SK-N-SH (cell line): ENCODE data around the gene STEAP3.

Experiments
- CTCF ChIP-seq: fragments of 200-600 bp; sonication (generic); IDR thresholded peaks from 2 replicates; pipeline ENCODE4 v1.6.1; 2017; ENCODE audit warnings: antibody characterized with exemption, mild to moderate bottlenecking, moderate library complexity
- FOXM1 ChIP-seq: IDR thresholded peaks from 2 replicates; pipeline ENCODE4 v1.4.0; 2012; ENCODE audit warnings: low read depth, mild to moderate bottlenecking
- MEF2A ChIP-seq: IDR thresholded peaks from 2 replicates; pipeline ENCODE4 v1.4.0; 2012; ENCODE audit warnings: low read depth, borderline replicate concordance
- MXI1 ChIP-seq: IDR thresholded peaks from 2 replicates; pipeline ENCODE4 v1.6.1; 2012; ENCODE audit warnings: mild to moderate bottlenecking, low read depth, low read length, improper control_type of control experiment
- SIN3A ChIP-seq: IDR thresholded peaks from 2 replicates; pipeline ENCODE4 v1.6.1; 2012; ENCODE audit warnings: low read depth, mild to moderate bottlenecking, low read length, moderate library complexity, borderline replicate concordance
- YY1 ChIP-seq: IDR thresholded peaks from 2 replicates; pipeline ENCODE4 v1.4.0; 2012; ENCODE audit warnings: low read depth, mild to moderate bottlenecking
- TF ChIP-seq, protein P1 (sequence below): IDR thresholded peaks from 2 replicates; pipeline ENCODE4; 2012
- TF ChIP-seq, protein P2 (sequence below): IDR thresholded peaks from 2 replicates; pipeline ENCODE4 v1.4.0; 2012; ENCODE audit warnings: low read depth, borderline replicate concordance
- TF ChIP-seq, protein P3 (sequence below): fragments of 150-350 bp; IDR thresholded peaks from 2 replicates; pipeline ENCODE4 v1.6.1; 2017; ENCODE audit warnings: antibody characterized with exemption, low read length, low read depth, borderline replicate concordance

DNA sequence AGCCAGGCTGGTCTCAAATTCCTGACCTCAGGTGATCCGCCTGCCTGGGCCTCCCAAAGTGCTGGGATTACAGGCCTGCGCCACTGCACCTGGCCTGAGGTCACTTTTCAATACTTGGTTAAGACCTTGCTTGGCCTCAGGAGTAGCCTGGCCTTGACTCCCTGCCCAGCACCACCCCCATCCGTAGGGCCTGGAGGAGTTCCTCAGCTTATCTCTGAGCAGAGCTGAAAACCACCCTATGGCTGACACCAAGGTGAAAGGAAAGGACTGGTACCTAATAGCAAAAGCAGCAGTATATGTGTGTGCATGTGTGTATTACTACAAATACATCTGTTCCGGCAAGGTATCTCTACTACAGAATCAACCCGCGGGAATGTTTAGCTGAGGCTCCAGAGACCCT lies 56.0 kb downstream of the STEAP3 start:
- TF ChIP-seq MXI1: no peak
- no peak for TF ChIP-seq CTCF
- no peak for TF ChIP-seq YY1
- TF ChIP-seq, protein P1, sequence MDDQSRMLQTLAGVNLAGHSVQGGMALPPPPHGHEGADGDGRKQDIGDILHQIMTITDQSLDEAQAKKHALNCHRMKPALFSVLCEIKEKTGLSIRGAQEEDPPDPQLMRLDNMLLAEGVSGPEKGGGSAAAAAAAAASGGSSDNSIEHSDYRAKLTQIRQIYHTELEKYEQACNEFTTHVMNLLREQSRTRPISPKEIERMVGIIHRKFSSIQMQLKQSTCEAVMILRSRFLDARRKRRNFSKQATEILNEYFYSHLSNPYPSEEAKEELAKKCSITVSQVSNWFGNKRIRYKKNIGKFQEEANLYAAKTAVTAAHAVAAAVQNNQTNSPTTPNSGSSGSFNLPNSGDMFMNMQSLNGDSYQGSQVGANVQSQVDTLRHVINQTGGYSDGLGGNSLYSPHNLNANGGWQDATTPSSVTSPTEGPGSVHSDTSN: no peak
- TF ChIP-seq MEF2A: no peak
- TF ChIP-seq SIN3A: no peak
- TF ChIP-seq FOXM1: no peak
- TF ChIP-seq, protein P2, sequence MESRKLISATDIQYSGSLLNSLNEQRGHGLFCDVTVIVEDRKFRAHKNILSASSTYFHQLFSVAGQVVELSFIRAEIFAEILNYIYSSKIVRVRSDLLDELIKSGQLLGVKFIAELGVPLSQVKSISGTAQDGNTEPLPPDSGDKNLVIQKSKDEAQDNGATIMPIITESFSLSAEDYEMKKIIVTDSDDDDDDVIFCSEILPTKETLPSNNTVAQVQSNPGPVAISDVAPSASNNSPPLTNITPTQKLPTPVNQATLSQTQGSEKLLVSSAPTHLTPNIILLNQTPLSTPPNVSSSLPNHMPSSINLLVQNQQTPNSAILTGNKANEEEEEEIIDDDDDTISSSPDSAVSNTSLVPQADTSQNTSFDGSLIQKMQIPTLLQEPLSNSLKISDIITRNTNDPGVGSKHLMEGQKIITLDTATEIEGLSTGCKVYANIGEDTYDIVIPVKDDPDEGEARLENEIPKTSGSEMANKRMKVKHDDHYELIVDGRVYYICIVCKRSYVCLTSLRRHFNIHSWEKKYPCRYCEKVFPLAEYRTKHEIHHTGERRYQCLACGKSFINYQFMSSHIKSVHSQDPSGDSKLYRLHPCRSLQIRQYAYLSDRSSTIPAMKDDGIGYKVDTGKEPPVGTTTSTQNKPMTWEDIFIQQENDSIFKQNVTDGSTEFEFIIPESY: no peak
- TF ChIP-seq, protein P3, sequence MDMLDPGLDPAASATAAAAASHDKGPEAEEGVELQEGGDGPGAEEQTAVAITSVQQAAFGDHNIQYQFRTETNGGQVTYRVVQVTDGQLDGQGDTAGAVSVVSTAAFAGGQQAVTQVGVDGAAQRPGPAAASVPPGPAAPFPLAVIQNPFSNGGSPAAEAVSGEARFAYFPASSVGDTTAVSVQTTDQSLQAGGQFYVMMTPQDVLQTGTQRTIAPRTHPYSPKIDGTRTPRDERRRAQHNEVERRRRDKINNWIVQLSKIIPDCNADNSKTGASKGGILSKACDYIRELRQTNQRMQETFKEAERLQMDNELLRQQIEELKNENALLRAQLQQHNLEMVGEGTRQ: no peak
